ENCODE measurements around the gene PADI3.

DNA sequence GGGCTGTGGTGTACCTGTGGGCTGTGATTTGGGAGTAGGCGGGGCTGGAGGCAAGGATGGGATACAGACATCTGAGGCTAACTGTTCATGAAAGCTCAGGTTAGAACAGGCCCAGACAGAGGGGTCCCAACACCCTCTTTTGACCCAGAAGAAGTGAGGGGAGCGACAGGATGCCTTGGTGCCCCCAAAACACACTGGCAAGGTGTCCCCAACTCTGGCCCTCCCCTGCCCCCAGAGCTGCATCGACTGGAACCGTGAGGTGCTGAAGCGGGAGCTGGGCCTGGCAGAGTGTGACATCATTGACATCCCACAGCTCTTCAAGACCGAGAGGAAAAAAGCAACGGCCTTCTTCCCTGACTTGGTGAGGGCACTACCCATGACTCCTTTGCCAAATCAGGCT is 31.5 kb downstream of the PADI3 start:
- TF ChIP-seq CTCF (conservative IDR thresholded peaks at IDR 0.05; ENCODE audit: low read depth, low read length) (no peak), USF2 (IDR thresholded peaks at IDR 0.05; ENCODE audit: low read depth, low read length) (no peak), BHLHE40 (IDR thresholded peaks at IDR 0.05; ENCODE audit: low read depth, low read length) (no peak), RAD21 (IDR thresholded peaks at IDR 0.05; ENCODE audit: low read length) (no peak), CHD1 (IDR thresholded peaks at IDR 0.05; ENCODE audit: low read depth, low read length) (no peak), FOS (IDR thresholded peaks at IDR 0.05; ENCODE audit: low read depth, low read length) (no peak), POLR2A (IDR thresholded peaks at IDR 0.05; ENCODE audit: low read depth, low read length) (no peak), SMC3 (IDR thresholded peaks at IDR 0.05; ENCODE audit: low read depth, low read length) (no peak), RCOR1 (IDR thresholded peaks at IDR 0.05; ENCODE audit: insufficient replicate concordance, low read length) (no peak), CEBPB (IDR thresholded peaks at IDR 0.05; ENCODE audit: low read depth, low read length) (no peak), MXI1 (IDR thresholded peaks at IDR 0.05; ENCODE audit: borderline replicate concordance, low read depth, low read length) (no peak), RFX5 (IDR thresholded peaks at IDR 0.05; ENCODE audit: low read depth, low read length) (no peak)
- TF ChIP-seq, protein P1, sequence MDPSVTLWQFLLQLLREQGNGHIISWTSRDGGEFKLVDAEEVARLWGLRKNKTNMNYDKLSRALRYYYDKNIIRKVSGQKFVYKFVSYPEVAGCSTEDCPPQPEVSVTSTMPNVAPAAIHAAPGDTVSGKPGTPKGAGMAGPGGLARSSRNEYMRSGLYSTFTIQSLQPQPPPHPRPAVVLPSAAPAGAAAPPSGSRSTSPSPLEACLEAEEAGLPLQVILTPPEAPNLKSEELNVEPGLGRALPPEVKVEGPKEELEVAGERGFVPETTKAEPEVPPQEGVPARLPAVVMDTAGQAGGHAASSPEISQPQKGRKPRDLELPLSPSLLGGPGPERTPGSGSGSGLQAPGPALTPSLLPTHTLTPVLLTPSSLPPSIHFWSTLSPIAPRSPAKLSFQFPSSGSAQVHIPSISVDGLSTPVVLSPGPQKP (IDR thresholded peaks at IDR 0.05; ENCODE audit: borderline replicate concordance, low read depth, low read length) = no peak
